ENCODE results near the gene DISC1.
"Not testable (repeated sequence)": the region's sequence is repeated elsewhere in the genome, so short reads cannot be mapped to it uniquely, and the experiment has no call there.

The DISC1 gene

GRCh38 chr1:231953660-231954059 is 327.1 kb downstream of the DISC1 start:
- H3K9me3 Mint-ChIP-seq: no peaks in the 10 kb centered on the region
- no peaks in the 10 kb centered on the region for H3K27me3 Mint-ChIP-seq (ENCODE audit: low read depth, poor library complexity)
- peaks cover 4% of the 10 kb centered on the region for H3K36me3 Mint-ChIP-seq (ENCODE audit: low read depth)
- H3K4me3 Mint-ChIP-seq: no peak overlapping the region
- no peak for DNase-seq
- peaks cover 28% of the 10 kb centered on the region for H3K4me1 Mint-ChIP-seq
- H3K27ac Mint-ChIP-seq: no peak overlapping the region
- no peak for TF ChIP-seq CTCF (IDR thresholded peaks at IDR 0.05)

GRCh38 chr1:231954751-231955150 is 328.2 kb downstream of the DISC1 start:
- H3K27me3 Mint-ChIP-seq (ENCODE audit: low read depth, poor library complexity): no peaks in the 10 kb centered on the region
- peaks cover 4% of the 10 kb centered on the region for H3K36me3 Mint-ChIP-seq (ENCODE audit: low read depth)
- no peak for DNase-seq
- H3K27ac Mint-ChIP-seq: no peak overlapping the region
- H3K9me3 Mint-ChIP-seq: no peaks in the 10 kb centered on the region
- no peak overlapping the region for H3K4me3 Mint-ChIP-seq
- no peak for TF ChIP-seq CTCF (IDR thresholded peaks at IDR 0.05)
- H3K4me1 Mint-ChIP-seq: peaks cover 19% of the 10 kb centered on the region

- no peaks in the 10 kb centered on the region for H3K4me1 Mint-ChIP-seq
- DNase-seq: no peak
- no peak for TF ChIP-seq CTCF (IDR thresholded peaks at IDR 0.05)
- H3K27me3 Mint-ChIP-seq (ENCODE audit: low read depth, poor library complexity): no peaks in the 10 kb centered on the region
- no peak overlapping the region for H3K27ac Mint-ChIP-seq
- H3K36me3 Mint-ChIP-seq (ENCODE audit: low read depth): peaks cover 4% of the 10 kb centered on the region
- no peak overlapping the region for H3K4me3 Mint-ChIP-seq
- no peaks in the 10 kb centered on the region for H3K9me3 Mint-ChIP-seq
Observed at GRCh38 chr1:231957359-231957758, 330.8 kb downstream of the DISC1 start.

- peaks cover 2% of the 10 kb centered on the region for H3K27me3 Mint-ChIP-seq (ENCODE audit: low read depth, poor library complexity)
- H3K9me3 Mint-ChIP-seq: no peaks in the 10 kb centered on the region
- H3K4me3 Mint-ChIP-seq: no peak overlapping the region
- H3K36me3 Mint-ChIP-seq (ENCODE audit: low read depth): peaks cover 4% of the 10 kb centered on the region
- no peak for TF ChIP-seq CTCF (IDR thresholded peaks at IDR 0.05)
- DNase-seq: no peak
- no peak overlapping the region for H3K27ac Mint-ChIP-seq
- H3K4me1 Mint-ChIP-seq: no peaks in the 10 kb centered on the region
Observed at GRCh38 chr1:231958448-231958847, 331.9 kb downstream of the DISC1 start.

- no peak overlapping the region for H3K27ac Mint-ChIP-seq
- TF ChIP-seq CTCF (IDR thresholded peaks at IDR 0.05): no peak
- H3K4me1 Mint-ChIP-seq: no peaks in the 10 kb centered on the region
- no peak overlapping the region for H3K4me3 Mint-ChIP-seq
- H3K36me3 Mint-ChIP-seq (ENCODE audit: low read depth): peaks cover 4% of the 10 kb centered on the region
- peaks cover 2% of the 10 kb centered on the region for H3K27me3 Mint-ChIP-seq (ENCODE audit: low read depth, poor library complexity)
- no peaks in the 10 kb centered on the region for H3K9me3 Mint-ChIP-seq
- DNase-seq: no peak
Observed at GRCh38 chr1:231959225-231959884, 332.8 kb downstream of the DISC1 start.

GRCh38 chr1:231961801-231962200 is 335.2 kb downstream of the DISC1 start:
- H3K36me3 Mint-ChIP-seq (ENCODE audit: low read depth); H3K4me3 Mint-ChIP-seq; H3K4me1 Mint-ChIP-seq; H3K27me3 Mint-ChIP-seq (ENCODE audit: low read depth, poor library complexity); H3K9me3 Mint-ChIP-seq; H3K27ac Mint-ChIP-seq; DNase-seq: not testable (repeated sequence)
